Hematopoietic multipotent progenitor cell treated with erythropoietin and hydrocortisone succinate and interleukin-3 and kit ligand, for 6 days (in vitro differentiated cells): Measurements from ENCODE around the gene WFDC6.

Source experiments
- DNase-seq: peaks from one replicate; pipeline ENCODE4 v3.0.0-alpha.2; 2015

The WFDC6 gene

DNA sequence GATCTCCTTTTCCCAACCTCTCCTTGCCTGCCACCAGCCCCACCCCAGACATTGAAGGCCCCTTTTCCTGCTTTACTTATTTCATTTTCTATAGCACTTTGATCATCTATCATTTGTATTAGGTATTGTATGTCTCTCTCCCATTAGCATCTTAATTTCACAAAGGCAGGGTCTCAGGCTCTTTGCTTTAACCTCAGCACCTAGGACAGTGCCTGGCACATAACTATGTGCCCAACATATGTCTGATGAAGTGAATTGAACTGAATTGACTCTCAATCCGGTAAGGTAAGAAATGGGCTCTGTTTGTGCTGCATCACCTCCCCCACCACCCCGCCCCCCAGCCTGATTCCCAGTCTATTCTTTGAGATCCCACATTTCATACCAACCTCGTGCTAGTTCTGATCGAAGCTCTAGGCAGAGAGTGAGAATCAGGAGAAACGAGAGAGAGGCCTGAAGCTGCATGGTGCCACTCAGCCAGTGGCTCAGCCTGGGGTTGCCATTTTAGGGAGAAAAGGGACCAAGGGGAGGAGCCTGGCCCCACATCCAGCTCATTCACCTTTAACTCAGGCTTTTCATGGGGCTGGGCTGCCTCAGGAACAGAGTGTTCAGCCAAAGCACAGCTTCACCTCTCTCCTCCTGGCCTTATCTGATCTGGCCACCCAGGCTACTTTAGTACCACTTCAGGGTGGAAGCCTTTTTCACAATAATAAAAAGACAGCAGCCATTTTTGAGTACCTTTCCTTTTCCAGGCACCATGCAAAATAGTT, 24.0 kb downstream of the WFDC6 start, which contains the start of gene SPINT3:
TSS of gene SPINT3 (minus strand) at position 476 of the 767 bp plus-strand sequence. CDS start at position 462, 14 bp downstream.
- DNase-seq: no peak

DNA sequence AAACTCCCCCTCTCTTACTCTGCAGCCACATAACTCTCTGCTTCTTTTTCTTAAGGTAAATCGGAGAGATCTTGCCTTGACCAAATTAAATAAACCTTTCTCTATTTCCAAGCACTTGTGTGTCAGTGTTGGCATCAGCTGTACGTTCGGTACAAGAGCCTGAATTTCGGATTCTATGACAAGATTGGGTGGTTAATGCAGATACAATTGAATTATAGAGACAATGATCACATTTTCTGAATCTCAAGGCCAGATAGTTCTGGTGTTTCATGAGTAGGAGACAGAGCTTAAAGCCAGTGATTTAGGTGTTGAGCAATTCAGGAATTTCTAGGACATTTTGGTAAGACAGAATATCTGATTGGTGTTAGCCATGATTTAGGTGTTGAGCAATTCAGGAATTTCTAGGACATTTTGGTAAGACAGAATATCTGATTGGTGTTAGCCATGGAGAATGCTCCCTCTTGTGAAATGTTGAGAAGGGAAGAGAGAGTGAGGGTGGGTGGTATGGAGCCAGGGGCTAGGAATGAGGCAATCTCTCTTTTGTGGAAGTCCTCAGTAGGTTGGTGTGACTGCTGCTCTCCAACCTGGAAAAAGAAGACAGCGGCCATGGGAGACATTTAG, 28.9 kb downstream of the WFDC6 start:
- DNase-seq: no peak

DNA sequence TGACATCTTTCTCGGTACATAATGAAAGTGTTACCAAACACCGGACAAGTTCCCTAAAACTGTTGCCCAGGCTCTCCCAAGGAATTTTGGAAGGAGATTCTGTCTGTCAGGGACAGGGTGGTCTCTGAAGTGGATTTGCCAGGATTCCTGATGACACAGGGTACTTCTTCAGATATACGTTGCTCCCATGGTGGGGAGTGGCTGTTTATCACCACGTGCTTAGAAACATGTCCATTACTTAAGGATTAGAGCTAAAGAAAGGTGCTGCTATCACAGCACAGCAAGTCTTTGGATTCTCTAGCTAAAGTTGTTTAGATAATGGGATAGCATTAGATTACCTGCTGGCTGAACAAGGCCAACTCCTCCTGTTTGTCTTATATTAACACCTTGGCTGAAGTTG, 30.2 kb downstream of the WFDC6 start:
- no peak for DNase-seq

DNA sequence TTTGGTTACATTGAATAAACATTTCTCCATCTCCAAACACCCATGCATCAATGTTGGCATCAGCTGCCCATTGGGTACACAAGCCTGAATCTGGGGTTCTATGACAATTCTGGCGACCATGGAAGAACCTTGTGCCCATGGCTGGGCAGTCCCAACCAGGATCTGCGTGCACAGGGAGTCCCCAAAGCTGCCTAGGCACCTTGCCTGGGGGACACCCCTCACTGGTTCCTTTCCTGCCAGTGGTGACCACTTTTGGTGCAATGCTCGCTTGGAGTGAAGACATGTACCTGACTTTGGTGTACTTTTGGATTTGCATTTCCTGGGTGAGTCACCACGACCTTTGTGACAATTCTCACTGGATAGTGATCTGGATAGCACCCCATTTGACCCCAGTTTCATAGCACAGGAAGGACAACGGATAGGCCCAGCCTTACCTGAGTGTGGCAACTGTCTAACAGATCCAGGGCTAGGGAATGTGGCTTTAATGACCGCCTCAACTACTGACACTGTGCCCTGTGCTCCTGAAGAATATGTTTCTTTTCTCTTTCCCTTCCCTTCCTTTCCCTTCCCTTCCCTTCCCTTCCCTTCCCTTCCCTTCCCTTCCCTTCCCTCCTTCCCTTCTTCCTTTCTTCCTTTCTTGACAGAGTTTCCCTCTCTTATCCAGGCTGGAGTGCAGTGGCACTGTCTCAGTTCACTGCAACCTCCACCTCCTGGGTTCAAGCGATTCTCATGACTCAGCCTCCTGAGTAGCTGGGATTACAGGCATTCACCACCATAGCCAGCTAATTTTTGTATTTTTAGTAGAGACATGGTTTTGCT, 31.0 kb downstream of the WFDC6 start:
- DNase-seq: no peak

DNA sequence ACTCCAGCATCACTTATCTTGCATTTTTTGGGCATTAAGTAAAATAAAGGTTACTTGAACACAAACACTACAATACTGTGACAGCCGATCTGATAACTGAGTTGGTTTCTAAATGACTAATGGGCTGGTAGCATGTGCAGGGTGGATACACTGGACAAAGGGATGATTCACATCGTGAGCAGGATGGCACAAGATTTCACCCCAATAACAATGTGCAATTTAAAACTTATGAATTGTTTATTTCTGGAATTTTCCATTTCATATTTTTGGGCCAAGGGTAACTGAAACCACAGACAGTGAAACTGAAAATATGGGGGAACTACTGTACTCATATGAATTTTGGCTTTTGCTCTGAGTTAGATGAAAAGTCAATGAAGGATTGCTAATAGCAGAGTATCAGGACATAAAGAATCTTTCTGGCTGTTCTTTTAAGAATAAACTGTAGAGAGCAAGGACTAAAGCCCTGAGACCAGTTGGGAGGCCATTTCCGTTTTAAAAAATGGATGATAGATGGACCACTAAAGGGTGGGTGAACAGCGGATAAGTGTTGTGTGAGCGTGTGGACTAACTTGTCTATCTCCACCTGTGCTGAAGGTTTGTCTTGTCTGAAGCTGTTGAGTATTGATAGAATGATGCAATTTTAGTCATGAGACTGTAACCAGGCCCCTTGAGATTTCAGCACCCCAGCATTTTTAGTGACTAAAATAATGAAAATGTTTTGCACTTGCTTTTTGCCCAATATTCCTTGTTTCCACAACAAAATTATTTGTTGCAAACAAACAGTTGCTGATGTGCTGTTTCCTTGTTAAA, 32.1 kb downstream of the WFDC6 start:
- no peak for DNase-seq

DNA sequence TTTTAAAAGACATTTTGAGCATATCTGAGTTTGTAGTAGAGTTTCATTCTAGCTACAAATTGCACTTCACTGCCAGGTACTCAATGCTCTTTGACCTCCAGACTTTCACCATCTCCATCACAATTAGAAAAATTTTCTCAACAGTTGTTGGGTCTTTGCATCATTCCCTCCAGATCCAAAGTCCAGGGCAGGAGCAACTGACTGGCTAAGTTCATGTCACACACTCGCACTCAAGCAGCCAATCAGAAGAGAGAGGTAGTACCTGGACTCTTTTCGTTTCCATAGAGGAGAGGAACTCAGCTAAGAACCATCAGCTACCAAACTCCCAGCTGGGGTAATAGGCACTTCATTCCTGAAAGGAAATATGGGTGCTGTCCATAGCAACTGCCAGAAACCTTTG, 32.9 kb downstream of the WFDC6 start:
- no peak for DNase-seq

DNA sequence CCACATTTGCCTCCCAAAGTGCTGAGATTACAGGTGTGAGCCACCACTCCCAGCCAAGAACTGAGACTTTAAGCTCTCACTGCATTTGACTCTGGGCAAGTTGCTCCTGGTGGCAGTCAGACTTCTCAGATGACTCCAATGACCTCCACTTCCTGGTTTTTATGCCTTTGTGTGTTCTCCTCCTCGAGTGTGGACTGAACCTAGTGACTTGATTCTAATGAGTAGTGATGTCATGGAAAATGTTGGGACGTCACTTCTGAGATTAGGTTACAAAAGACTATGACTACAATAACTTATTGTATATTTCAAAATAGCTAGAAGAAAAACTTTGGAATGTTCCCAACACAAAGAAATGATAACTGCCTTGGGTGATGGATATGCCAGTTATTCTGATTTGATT, 35.9 kb downstream of the WFDC6 start:
- no peak for DNase-seq

DNA sequence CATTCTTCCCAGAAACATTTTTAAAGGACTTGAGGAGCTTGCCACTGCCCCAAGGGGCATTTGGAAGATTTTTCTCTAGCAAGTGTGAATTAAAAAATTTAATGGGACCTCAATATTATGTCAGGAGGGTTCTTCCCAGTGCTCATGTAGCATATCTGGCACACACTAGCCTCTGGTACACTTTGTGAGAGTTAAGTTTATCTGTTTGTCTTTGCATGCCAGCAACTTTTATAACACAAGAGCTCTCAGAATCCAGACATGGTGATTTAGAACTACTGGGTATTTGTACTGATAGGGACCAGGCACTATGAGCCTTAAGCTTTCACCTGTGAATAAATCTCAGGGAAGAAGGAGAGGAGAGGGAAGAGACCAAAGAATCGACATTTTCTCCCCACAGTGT, 36.7 kb downstream of the WFDC6 start:
- DNase-seq: no peak

DNA sequence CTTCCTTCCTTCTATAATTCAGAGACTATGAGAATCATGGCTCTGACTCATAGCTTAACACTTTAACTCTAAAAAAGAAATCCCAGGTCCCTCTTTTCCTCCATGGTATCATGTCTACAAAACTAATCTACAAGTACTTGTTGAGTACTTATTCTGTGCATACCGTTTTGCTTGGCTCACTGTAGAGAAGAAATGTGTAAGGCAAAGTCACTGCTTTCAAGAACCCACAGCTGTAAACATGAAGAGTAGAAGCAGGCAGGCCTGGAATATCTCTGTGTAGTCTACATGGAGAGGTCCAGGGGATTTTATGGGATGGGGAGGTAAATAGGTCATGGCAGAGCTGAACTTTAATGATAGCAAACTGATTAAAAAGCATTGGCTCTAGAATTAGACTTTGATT, 37.7 kb downstream of the WFDC6 start:
- no peak for DNase-seq

DNA sequence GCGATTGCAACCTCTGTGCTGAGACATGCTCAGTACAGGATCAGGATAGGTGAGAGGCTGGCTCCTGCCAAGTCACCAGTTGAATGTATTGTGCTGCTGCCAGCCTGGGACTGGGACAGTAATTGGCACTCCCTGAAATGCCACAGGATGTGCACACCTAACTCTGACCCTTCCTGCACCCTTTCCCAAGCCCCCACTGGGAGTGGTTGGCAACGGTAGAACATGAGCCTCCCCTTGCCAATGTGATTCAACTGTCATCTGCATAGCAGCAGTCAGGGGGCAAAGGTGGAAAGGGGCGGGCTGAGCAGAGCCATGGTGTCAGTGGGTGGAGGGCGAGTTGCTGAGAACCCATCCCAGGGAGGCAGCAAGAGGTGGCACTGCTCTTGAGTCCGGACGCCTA, 39.3 kb downstream of the WFDC6 start:
- no peak for DNase-seq

DNA sequence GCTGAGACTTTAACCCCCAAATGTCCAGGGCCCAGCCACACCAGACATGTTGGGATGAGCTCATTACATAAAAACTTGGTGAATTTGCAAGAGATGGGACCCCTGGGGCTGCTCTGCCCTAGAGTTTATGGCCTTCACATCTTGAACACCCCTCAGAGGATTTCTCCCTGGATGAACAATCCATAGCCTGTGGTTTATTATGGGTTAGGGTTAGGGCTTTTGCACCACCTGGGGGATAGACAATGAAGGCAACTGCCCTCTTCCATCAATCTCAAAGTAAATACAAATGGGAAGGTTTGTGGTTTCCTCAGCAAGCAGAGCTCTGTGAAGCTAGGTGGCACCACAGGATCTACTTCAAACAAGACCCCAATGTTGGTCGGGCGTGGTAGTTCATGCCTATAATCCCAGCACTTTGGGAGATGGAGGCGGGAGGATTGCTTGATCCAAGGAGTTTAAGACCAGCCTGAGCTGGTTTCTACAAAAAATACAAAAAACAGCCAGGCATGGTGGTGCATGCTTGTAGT, 41.2 kb downstream of the WFDC6 start:
- no peak for DNase-seq

DNA sequence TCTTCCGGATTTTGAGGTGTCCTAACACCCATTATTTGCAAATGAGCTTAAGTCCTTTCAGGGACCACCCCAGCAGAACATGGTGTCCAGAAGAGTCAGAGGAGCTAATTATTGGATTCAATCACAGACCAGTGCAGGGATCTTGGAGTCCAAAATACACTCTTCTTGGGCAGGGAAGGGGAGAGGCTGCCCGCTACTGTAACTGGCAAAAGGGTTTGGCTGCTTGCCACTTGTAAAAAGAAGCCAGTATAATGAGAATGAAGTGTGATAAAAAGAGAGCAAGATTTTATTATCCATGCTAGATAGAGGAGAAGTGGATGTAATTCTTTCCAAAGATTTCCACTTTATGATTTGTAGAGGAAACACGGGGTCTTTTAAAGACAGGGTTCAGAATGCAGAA, 43.1 kb downstream of the WFDC6 start:
- DNase-seq: no peak

DNA sequence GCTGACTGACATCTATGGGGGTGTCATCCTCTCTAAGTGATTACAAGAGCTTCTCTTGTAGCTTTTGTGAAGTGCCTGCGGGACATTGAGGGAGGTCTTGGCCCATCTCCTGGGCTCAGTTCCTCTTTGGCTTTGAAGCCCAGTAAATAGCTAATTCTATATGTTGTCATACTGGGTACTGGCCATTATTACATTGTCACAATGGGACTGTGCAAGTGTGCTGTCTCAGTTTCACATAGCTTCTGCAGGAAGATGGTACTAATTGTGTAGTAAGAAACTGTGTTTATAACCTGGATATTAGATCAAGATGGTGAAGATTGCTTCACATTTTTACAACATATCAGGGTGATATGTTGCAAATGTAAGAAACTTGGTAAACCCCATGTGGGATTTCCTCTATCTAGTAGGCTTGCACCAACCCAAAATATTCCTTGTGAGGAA, 43.8 kb downstream of the WFDC6 start:
- no peak for DNase-seq

DNA sequence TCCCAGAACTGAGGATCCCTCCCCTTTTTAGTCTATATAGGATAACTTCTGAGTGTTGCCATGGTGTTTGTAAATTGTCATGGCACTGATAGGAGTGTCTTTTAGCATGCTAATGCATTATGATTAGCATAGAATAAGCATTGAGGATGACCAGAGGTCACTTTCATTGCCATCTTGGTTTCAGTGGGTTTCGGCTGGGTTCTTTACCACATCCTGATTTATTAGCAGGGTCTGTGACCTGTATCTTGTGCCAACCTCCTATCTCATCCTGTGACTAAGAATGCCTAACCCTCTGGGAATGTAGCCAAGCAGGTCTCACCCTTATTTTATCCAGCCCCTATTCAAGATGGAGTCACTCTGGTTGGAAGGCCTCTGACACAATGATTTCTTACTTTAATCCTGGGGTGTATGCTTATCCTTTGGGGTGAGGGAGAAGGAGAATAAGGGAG, 50.2 kb downstream of the WFDC6 start:
- DNase-seq: no peak

DNA sequence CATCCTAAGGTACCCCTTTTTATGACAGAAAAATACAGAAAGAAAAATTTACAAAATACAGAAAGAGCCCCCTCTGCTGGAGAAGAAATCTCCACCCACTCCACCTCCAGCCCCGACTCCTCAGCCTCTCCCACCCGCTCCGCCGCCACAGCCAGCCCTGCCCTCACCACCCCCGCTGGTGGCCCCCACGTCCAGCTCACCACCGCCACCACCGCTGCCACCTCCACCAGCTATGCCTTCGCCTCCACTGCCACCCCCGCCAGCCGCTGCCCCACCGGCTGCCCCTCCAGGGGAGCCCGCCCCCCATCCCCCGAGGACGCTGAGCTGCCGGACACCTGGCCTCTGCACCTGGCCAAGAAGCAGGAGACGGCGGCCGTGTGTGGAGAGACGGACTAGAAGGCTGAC, 52.0 kb downstream of the WFDC6 start:
- DNase-seq: peak; percentile 41

DNA sequence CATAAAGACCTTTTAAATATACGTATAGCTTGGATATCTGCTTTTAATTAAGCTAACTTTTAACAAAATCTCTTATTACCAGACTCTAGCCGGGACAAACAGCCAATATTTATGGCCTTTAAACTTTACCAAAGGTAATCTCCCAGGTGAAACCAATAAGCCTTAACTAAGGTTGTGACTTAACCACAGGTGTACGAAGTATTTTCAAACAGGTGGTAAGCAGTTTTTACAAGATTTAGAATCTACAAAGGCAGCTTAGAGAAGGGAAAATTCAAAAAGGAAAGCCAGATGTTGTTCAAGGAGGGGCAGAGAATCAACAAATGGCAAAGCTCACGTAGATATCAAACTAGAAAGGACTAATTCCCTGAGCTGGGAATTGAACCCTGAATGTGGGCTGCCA, 53.9 kb downstream of the WFDC6 start:
- DNase-seq: no peak

DNA sequence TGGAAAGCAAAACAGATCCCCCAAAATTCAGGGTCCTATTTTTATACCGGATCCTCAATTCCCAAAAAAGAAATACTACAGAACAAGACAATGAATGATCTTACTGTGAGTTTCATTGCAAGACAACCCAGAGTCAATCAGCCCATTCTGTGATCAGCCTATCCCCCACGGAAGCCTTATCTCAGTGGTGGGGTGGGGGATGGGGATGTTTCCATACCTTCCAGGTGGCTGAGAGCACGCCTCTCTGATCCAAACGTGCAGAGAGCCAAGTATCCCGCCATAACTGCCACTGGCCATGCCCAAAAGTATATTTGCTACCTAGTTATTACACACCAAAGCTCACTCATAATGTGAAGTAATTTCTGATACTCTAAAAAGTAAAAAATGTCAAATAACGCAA, 54.6 kb downstream of the WFDC6 start:
- no peak for DNase-seq
